HepG2 (cell line): Measurements from ENCODE around the gene GGACT. TPM values are rescaled to one million over a fixed set of nuclear protein-coding genes. Genes with fewer than 3 reads are reported as not detected.
A peak's percentile ranks its signal among the peaks of the same experiment; 100 is the strongest.

ENCODE experiments used
- DNMT3B ChIP-seq: conservative IDR thresholded peaks from 2 replicates; pipeline ENCODE4 v1.6.1; 2016; ENCODE audit warnings: missing biosample characterization, control low read depth
- ESRRA ChIP-seq: sonication (generic); formaldehyde crosslinking; IDR thresholded peaks from 2 replicates; pipeline ENCODE4 v1.5.1; 2020; ENCODE audit warnings: mild to moderate bottlenecking, low read depth, missing genetic modification reagents
- EZH2 ChIP-seq: conservative IDR thresholded peaks from 2 replicates; pipeline ENCODE4 v1.6.1; 2012; ENCODE audit warnings: mild to moderate bottlenecking, low read depth, low read length, moderate library complexity
- ISX ChIP-seq: sonication (generic); formaldehyde crosslinking; conservative IDR thresholded peaks from 2 replicates; pipeline ENCODE4 v1.5.0; 2020; ENCODE audit warnings: missing genetic modification reagents
- MTA1 ChIP-seq: sonication (generic); formaldehyde crosslinking; IDR thresholded peaks from 2 replicates; pipeline ENCODE4 v1.4.0; 2020; ENCODE audit warnings: missing genetic modification reagents, mild to moderate bottlenecking, borderline replicate concordance
- NFAT5 ChIP-seq: sonication (generic); formaldehyde crosslinking; IDR thresholded peaks from 2 replicates; pipeline ENCODE4 v1.4.0; 2020; ENCODE audit warnings: missing genetic modification reagents
- PHF8 ChIP-seq: sonication (generic); formaldehyde crosslinking; IDR thresholded peaks from 2 replicates; pipeline ENCODE4 v1.5.0; 2020; ENCODE audit warnings: missing genetic modification reagents
- RBAK ChIP-seq: sonication (generic); formaldehyde crosslinking; IDR thresholded peaks from 2 replicates; pipeline ENCODE4 v1.5.1; 2020; ENCODE audit warnings: mild to moderate bottlenecking, missing genetic modification reagents
- RCOR2 ChIP-seq: IDR thresholded peaks from 2 replicates; pipeline ENCODE4 v1.6.1; 2016; ENCODE audit warnings: missing biosample characterization, missing genetic modification reagents
- SMARCE1 ChIP-seq: fragments of 450-650 bp; IDR thresholded peaks from 2 replicates; pipeline ENCODE4 v1.6.1; 2017; ENCODE audit warnings: borderline replicate concordance
- SP4 ChIP-seq: sonication (generic); formaldehyde crosslinking; IDR thresholded peaks from 2 replicates; pipeline ENCODE4 v1.8.1; 2023; ENCODE audit warnings: mild to moderate bottlenecking, missing genetic modification reagents
- SRF ChIP-seq: IDR thresholded peaks from 2 replicates; pipeline ENCODE4 v1.6.1; 2011; ENCODE audit warnings: mild to moderate bottlenecking, low read depth, low read length, moderate library complexity
- SRSF1 ChIP-seq: fragments of 200-400 bp; formaldehyde crosslinking; optimal IDR thresholded peaks from 2 replicates; pipeline ENCODE3; 2017; ENCODE audit warnings: mild to moderate bottlenecking, low read depth, low read length, moderate library complexity
- TEAD3 ChIP-seq: optimal IDR thresholded peaks from 2 replicates; pipeline ENCODE3; 2016; ENCODE audit warnings: borderline replicate concordance
- ZKSCAN1 ChIP-seq: fragments of 150-350 bp; IDR thresholded peaks from 2 replicates; pipeline ENCODE4 v1.6.1; 2014; ENCODE audit warnings: low read length
- ZNF317 ChIP-seq: sonication (generic); formaldehyde crosslinking; IDR thresholded peaks from 2 replicates; pipeline ENCODE4 v1.5.0; 2020; ENCODE audit warnings: mild to moderate bottlenecking, missing genetic modification reagents
- ZNF331 ChIP-seq: sonication (generic); formaldehyde crosslinking; IDR thresholded peaks from 2 replicates; pipeline ENCODE4 v1.4.0; 2020; ENCODE audit warnings: missing genetic modification reagents
- ZNF430 ChIP-seq: sonication (generic); formaldehyde crosslinking; IDR thresholded peaks from 2 replicates; pipeline ENCODE4 v1.9.0; 2021; ENCODE audit warnings: mild to moderate bottlenecking, missing genetic modification reagents
- ZNF460 ChIP-seq: sonication (generic); formaldehyde crosslinking; IDR thresholded peaks from 2 replicates; pipeline ENCODE4 v1.5.1; 2020; ENCODE audit warnings: missing genetic modification reagents, mild to moderate bottlenecking, borderline replicate concordance
- ZNF546 ChIP-seq: sonication (generic); formaldehyde crosslinking; conservative IDR thresholded peaks from 2 replicates; pipeline ENCODE4 v1.8.1; 2023; ENCODE audit warnings: mild to moderate bottlenecking, missing genetic modification reagents
- ZNF556 ChIP-seq: sonication (generic); formaldehyde crosslinking; IDR thresholded peaks from 2 replicates; pipeline ENCODE4 v1.4.0; 2020; ENCODE audit warnings: mild to moderate bottlenecking, missing genetic modification reagents, borderline replicate concordance
- ZNF576 ChIP-seq: sonication (generic); formaldehyde crosslinking; IDR thresholded peaks from 2 replicates; pipeline ENCODE4 v1.4.0; 2020; ENCODE audit warnings: mild to moderate bottlenecking, missing genetic modification reagents
- ZNF740 ChIP-seq: sonication (generic); formaldehyde crosslinking; IDR thresholded peaks from 2 replicates; pipeline ENCODE4 v1.4.0; 2020; ENCODE audit warnings: missing genetic modification reagents
- ZNF749 ChIP-seq: sonication (generic); formaldehyde crosslinking; IDR thresholded peaks from 2 replicates; pipeline ENCODE4 v1.8.0; 2022; ENCODE audit warnings: mild to moderate bottlenecking, missing genetic modification reagents, moderate library complexity, borderline replicate concordance
- polyA plus RNA-seq, 8 experiments: library from polyadenylated mRNA; depleted of rRNA in 3 of 8; stranded (reverse) in 7 of 8; unstranded in 1 of 8; fragments of >200 nt; fragmentation: Illumina TruSeq in 4 of 8; extraction: Trizol in 4 of 8; gene quantifications; 2 replicates each; pipeline versions ENCODE4 v1.2.1 to v1.2.3, GENCODE V29; 2011 to 2016; ENCODE audit warnings: low read depth in 4 of 8, missing spikeins in 1 of 8, mixed read lengths in 1 of 8; ENCODE audit not compliant: insufficient read depth in 1 of 8
- total RNA-seq, 5 experiments: library from RNA; depleted of rRNA; stranded (reverse); fragments of >200 nt; fragmentation: Illumina TruSeq; extraction: Trizol; gene quantifications; 2 replicates each; pipeline ENCODE4 v1.2.3, GENCODE V29; 2016; ENCODE audit warnings: low read depth in 1 of 5
- TF ChIP-seq, protein P1 (sequence below): IDR thresholded peaks from 2 replicates; pipeline ENCODE4 v1.6.1; 2016; ENCODE audit warnings: missing genetic modification reagents, missing compliant biosample characterization

Gene GGACT
- total and polyA plus RNA-seq, 2 of the 13 experiments (the other 11 are each of a cell fraction or from before 2014, with no cell fraction given): 1.7 to 1.9 TPM

GRCh38 chr13:100564444-100565223 is 24.0 kb downstream of the GGACT start (continued):
- TF ChIP-seq ZNF556 (CRISPR knock-in tag) (no peak), ZNF331 (no peak), DNMT3B (no peak), MTA1 (CRISPR knock-in tag) (0 out of 2 replicates have a peak, but pooled peaks have one; percentile 27), ZNF460 (CRISPR knock-in tag) (no peak), SP4 (CRISPR knock-in tag) (no peak), SRF (no peak), EZH2 (no peak), ZNF740 (CRISPR knock-in tag) (no peak), ZNF317 (CRISPR knock-in tag) (no peak), RBAK (CRISPR knock-in tag) (no peak), NFAT5 (CRISPR knock-in tag) (no peak), TEAD3 (CRISPR knock-in tag) (peak; percentile 54), PHF8 (no peak), ZNF430 (CRISPR knock-in tag) (no peak), RCOR2 (no peak), ZNF576 (CRISPR knock-in tag) (no peak), SRSF1 (no peak), ESRRA (CRISPR knock-in tag) (0 out of 2 replicates have a peak, but pooled peaks have one; percentile 21), ZKSCAN1 (no peak), ISX (CRISPR knock-in tag) (no peak), ZNF546 (no peak), SMARCE1 (no peak), ZNF749 (no peak)
- TF ChIP-seq, protein P1, sequence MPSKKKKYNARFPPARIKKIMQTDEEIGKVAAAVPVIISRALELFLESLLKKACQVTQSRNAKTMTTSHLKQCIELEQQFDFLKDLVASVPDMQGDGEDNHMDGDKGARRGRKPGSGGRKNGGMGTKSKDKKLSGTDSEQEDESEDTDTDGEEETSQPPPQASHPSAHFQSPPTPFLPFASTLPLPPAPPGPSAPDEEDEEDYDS (CRISPR knock-in tag): no peak
